ENCODE results near the gene CDT1. TPM values are rescaled to one million over a fixed set of nuclear protein-coding genes. Genes with fewer than 3 reads are reported as not detected.
"Not testable (repeated sequence)": the region's sequence is repeated elsewhere in the genome, so short reads cannot be mapped to it uniquely, and the experiment has no call there.

CDT1 gene
- total RNA-seq, 1 experiment from 2014 or later: 74.1 TPM

DNA sequence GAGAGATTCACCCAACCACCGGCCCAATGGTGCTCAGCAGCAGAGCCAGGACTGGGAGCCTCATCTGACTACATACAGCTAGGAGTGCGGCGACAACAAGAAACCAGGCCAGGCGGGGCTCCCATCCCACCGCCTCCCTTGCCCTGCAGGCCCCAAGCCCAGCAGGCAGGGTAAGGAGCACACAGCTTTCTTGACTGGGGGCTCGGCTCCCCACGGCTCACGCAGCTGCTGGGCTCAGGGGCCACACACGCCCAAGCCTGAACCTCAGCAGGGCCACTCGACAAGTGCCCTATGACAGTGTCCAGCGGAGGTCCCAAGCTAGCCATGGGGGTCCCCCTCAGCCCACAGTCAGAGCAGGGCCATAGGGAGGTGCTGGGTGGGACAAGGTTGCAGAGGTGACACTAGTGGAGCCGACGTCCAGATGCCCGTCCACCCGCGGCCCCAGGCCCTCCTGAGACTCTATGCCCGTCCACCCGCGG, 32.3 kb upstream of the CDT1 start:
- Histone ChIP-seq H3K79me2 (ENCODE audit: insufficient read depth, low read length) (no peaks in the 10 kb centered on the region; the same call in 1 of the 2 replicates), H3K4me2 (ENCODE audit: insufficient read depth, insufficient read length, low read length) (no peak overlapping the region), H3K23ac (ENCODE audit: insufficient read length, low read depth, low read length) (no peak overlapping the region), H3K27ac (ENCODE audit: insufficient read length, low read depth, low read length) (no peak overlapping the region), H3K9me3 (ENCODE audit: control insufficient read depth, low read depth, low read length) (no peaks in the 10 kb centered on the region), H2BK12ac (ENCODE audit: insufficient read length, low read depth, low read length) (no peak overlapping the region), H2BK120ac (ENCODE audit: low read depth, low read length, poor library complexity, severe bottlenecking) (no peak overlapping the region), H4K20me1 (ENCODE audit: control insufficient read depth, insufficient read depth, insufficient read length) (no peaks in the 10 kb centered on the region), H2AK5ac (ENCODE audit: insufficient read length, low read length) (no peak overlapping the region), H3K9ac (ENCODE audit: extremely low read depth, insufficient read length, low read length) (no peak overlapping the region), H3K23me2 (ENCODE audit: insufficient read length, low read depth, low read length, poor library complexity, severe bottlenecking) (no peaks in the 10 kb centered on the region), H3T11ph (ENCODE audit: low read length) (no peak overlapping the region), H4K8ac (replicated peaks; ENCODE audit: insufficient read length, low read depth, low read length) (no peak overlapping the region), H4K91ac (ENCODE audit: insufficient read length, low read depth, low read length) (no peak overlapping the region), H3K14ac (ENCODE audit: insufficient read depth, low read length) (no peak overlapping the region; the same call in 1 of the 2 replicates), H2BK5ac (ENCODE audit: insufficient read length, low read length) (no peak overlapping the region), H2AFZ (ENCODE audit: low read length) (no peak overlapping the region), H3K18ac (ENCODE audit: insufficient read length, low read depth, low read length) (no peak overlapping the region), H3K4me1 (ENCODE audit: insufficient read depth, low read length) (no peaks in the 10 kb centered on the region), H2BK20ac (ENCODE audit: low read depth, low read length, poor library complexity, severe bottlenecking) (no peak overlapping the region), H3K56ac (ENCODE audit: insufficient read length, low read depth, low read length) (no peak overlapping the region), H4K5ac (ENCODE audit: insufficient read length, low read depth, low read length) (no peak overlapping the region), H3K27me3 (ENCODE audit: insufficient read depth, low read length) (no peaks in the 10 kb centered on the region), H2BK15ac (ENCODE audit: low read depth, low read length) (no peak overlapping the region), H3K79me1 (ENCODE audit: insufficient read depth, low read depth, low read length, poor library complexity, severe bottlenecking) (no peaks in the 10 kb centered on the region), H3K4ac (ENCODE audit: low read depth, low read length) (no peak overlapping the region)
- no peak overlapping the region; a peak in 1 of 5 replicates for H3K4me3 Mint-ChIP-seq
- DNase-seq: no peak
- no CpG with 5 or more reads among the region's 19 CpGs for WGBS (ENCODE audit: extremely low coverage, insufficient read length, low lambda C conversion rate)
- TF ChIP-seq, protein P1, sequence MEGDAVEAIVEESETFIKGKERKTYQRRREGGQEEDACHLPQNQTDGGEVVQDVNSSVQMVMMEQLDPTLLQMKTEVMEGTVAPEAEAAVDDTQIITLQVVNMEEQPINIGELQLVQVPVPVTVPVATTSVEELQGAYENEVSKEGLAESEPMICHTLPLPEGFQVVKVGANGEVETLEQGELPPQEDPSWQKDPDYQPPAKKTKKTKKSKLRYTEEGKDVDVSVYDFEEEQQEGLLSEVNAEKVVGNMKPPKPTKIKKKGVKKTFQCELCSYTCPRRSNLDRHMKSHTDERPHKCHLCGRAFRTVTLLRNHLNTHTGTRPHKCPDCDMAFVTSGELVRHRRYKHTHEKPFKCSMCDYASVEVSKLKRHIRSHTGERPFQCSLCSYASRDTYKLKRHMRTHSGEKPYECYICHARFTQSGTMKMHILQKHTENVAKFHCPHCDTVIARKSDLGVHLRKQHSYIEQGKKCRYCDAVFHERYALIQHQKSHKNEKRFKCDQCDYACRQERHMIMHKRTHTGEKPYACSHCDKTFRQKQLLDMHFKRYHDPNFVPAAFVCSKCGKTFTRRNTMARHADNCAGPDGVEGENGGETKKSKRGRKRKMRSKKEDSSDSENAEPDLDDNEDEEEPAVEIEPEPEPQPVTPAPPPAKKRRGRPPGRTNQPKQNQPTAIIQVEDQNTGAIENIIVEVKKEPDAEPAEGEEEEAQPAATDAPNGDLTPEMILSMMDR (conservative IDR thresholded peaks at IDR 0.05): no peak
- no peaks in the 10 kb centered on the region for H3K9me3 Mint-ChIP-seq
- H3K27ac Mint-ChIP-seq: peak overlapping the region in 1 of 3 experiments; percentile 67; a peak in 1 of 7 replicates
- H3K4me1 Mint-ChIP-seq: peaks cover 20 to 50% of the 10 kb centered on the region in 2 experiments
- H3K36me3 Mint-ChIP-seq (ENCODE audit: insufficient read depth in 1 of 3, low read depth in 3 of 3): no peaks in the 10 kb centered on the region
- H3K27me3 Mint-ChIP-seq (ENCODE audit: low read depth): no peaks in the 10 kb centered on the region

DNA sequence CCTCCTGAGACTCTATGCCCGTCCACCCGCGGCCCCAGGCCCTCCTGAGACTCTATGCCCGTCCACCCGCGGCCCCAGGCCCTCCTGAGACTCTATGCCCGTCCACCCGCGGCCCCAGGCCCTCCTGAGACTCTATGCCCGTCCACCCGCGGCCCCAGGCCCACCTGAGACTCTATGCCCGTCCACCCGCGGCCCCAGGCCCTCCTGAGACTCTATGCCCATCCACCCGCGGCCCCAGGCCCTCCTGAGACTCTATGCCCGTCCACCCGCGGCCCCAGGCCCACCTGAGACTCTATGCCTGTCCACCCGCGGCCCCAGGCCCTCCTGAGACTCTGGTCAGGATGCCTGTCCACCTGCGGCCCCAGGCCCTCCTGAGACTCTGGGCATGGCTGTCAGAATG, 31.8 kb upstream of the CDT1 start:
- H2BK120ac ChIP-seq (ENCODE audit: low read depth, low read length, poor library complexity, severe bottlenecking); H2AK5ac ChIP-seq (ENCODE audit: insufficient read length, low read length); H3K23ac ChIP-seq (ENCODE audit: insufficient read length, low read depth, low read length); H4K20me1 ChIP-seq (ENCODE audit: control insufficient read depth, insufficient read depth, insufficient read length); H3T11ph ChIP-seq (ENCODE audit: low read length); H4K91ac ChIP-seq (ENCODE audit: insufficient read length, low read depth, low read length); H3K36me3 Mint-ChIP-seq (ENCODE audit: insufficient read depth in 1 of 3, low read depth in 3 of 3); H3K4me1 ChIP-seq (ENCODE audit: insufficient read depth, low read length); H4K5ac ChIP-seq (ENCODE audit: insufficient read length, low read depth, low read length); H3K4me3 Mint-ChIP-seq; H3K9ac ChIP-seq (ENCODE audit: extremely low read depth, insufficient read length, low read length); H2BK15ac ChIP-seq (ENCODE audit: low read depth, low read length); H2BK12ac ChIP-seq (ENCODE audit: insufficient read length, low read depth, low read length); H4K8ac ChIP-seq (replicated peaks; ENCODE audit: insufficient read length, low read depth, low read length); H3K4me2 ChIP-seq (ENCODE audit: insufficient read depth, insufficient read length, low read length); H3K56ac ChIP-seq (ENCODE audit: insufficient read length, low read depth, low read length); H3K14ac ChIP-seq (ENCODE audit: insufficient read depth, low read length); H3K4ac ChIP-seq (ENCODE audit: low read depth, low read length); H3K79me2 ChIP-seq (ENCODE audit: insufficient read depth, low read length); H3K27ac Mint-ChIP-seq; H3K27me3 Mint-ChIP-seq (ENCODE audit: low read depth); H3K27ac ChIP-seq (ENCODE audit: insufficient read length, low read depth, low read length); H2BK5ac ChIP-seq (ENCODE audit: insufficient read length, low read length); H3K9me3 Mint-ChIP-seq; H3K18ac ChIP-seq (ENCODE audit: insufficient read length, low read depth, low read length); H3K79me1 ChIP-seq (ENCODE audit: insufficient read depth, low read depth, low read length, poor library complexity, severe bottlenecking); H3K27me3 ChIP-seq (ENCODE audit: insufficient read depth, low read length); H2AFZ ChIP-seq (ENCODE audit: low read length); DNase-seq; H2BK20ac ChIP-seq (ENCODE audit: low read depth, low read length, poor library complexity, severe bottlenecking); H3K23me2 ChIP-seq (ENCODE audit: insufficient read length, low read depth, low read length, poor library complexity, severe bottlenecking); H3K9me3 ChIP-seq (ENCODE audit: control insufficient read depth, low read depth, low read length): not testable (repeated sequence)
- WGBS (ENCODE audit: extremely low coverage, insufficient read length, low lambda C conversion rate): no CpG with 5 or more reads among the region's 23 CpGs
- peaks cover 20 to 54% of the 10 kb centered on the region in 2 experiments for H3K4me1 Mint-ChIP-seq

Data from H9 (cell line).